Measurements from ENCODE around the gene C7orf57. TPM values are rescaled to one million over a fixed set of nuclear protein-coding genes. Genes with fewer than 3 reads are reported as not detected.

The C7orf57 gene
- total RNA-seq, 1 experiment from 2014 or later: 0.15 TPM

GRCh38 chr7:48101352-48101751 lies 66.0 kb downstream of the C7orf57 start:
- no peaks in the 10 kb centered on the region for H3K4me1 ChIP-seq (ENCODE audit: control insufficient read depth in 1 of 2, insufficient read depth in 2 of 2, low read length in 2 of 2)
- H3K4me2 ChIP-seq (ENCODE audit: low read length): no peak overlapping the region
- no peak overlapping the region for H3K4me3 ChIP-seq (replicated peaks in 1 of 2; ENCODE audit: low read depth in 1 of 2, low read length in 2 of 2)
- no peak overlapping the region for H3K27ac ChIP-seq (ENCODE audit: low read depth, low read length)
- TF ChIP-seq CEBPB (IDR thresholded peaks at IDR 0.05; ENCODE audit: low read depth): no peak
- TF ChIP-seq YY1 (IDR thresholded peaks at IDR 0.05; ENCODE audit: extremely low read depth, insufficient replicate concordance, low read depth, low read length): no peak
- TF ChIP-seq POLR2AphosphoS5 (IDR thresholded peaks at IDR 0.05; ENCODE audit: low read depth, low read length): no peak
- TF ChIP-seq JUND (IDR thresholded peaks at IDR 0.05): no peak
- no peak for TF ChIP-seq EGR1 (IDR thresholded peaks at IDR 0.05; ENCODE audit: low read depth)
- TF ChIP-seq MAX (IDR thresholded peaks at IDR 0.05): no peak
- no peak for TF ChIP-seq ATF3 (IDR thresholded peaks at IDR 0.05)
- TF ChIP-seq REST (IDR thresholded peaks at IDR 0.05; ENCODE audit: low read depth): no peak
- TF ChIP-seq CBX3 (IDR thresholded peaks at IDR 0.05; ENCODE audit: low read depth): no peak
- no peak for TF ChIP-seq ZBTB33 (IDR thresholded peaks at IDR 0.05; ENCODE audit: extremely low read depth, insufficient replicate concordance, low read length)
- TF ChIP-seq RAD21 (IDR thresholded peaks at IDR 0.05; ENCODE audit: low read depth): no peak
- no peak for TF ChIP-seq TCF7L2 (IDR thresholded peaks at IDR 0.05; ENCODE audit: borderline replicate concordance, extremely low read depth, insufficient read depth, insufficient read length)
- no peak for TF ChIP-seq EZH2phosphoT487 (IDR thresholded peaks at IDR 0.05; ENCODE audit: borderline replicate concordance)
- TF ChIP-seq CTCF (IDR thresholded peaks at IDR 0.05 in 2 of 3, conservative IDR thresholded peaks at IDR 0.05 in 1 of 3; ENCODE audit: borderline replicate concordance in 1 of 3, insufficient read depth in 1 of 3, low read depth in 2 of 3, low read length in 2 of 3): no peak
- no peak for TF ChIP-seq FOSL1 (IDR thresholded peaks at IDR 0.05; ENCODE audit: low read depth)
- TF ChIP-seq SIN3A (IDR thresholded peaks at IDR 0.05; ENCODE audit: low read depth): no peak
- intact Hi-C loops (cut with micrococcal nuclease): no loop called here
- H3K27me3 ChIP-seq (ENCODE audit: insufficient read depth, low read length): no peaks in the 10 kb centered on the region
- no peaks in the 10 kb centered on the region for H3K79me2 ChIP-seq (ENCODE audit: insufficient read depth, low read length)
- peaks cover 2 to 26% of the 10 kb centered on the region in 2 experiments; a peak in 1 of 4 replicates for H3K36me3 ChIP-seq (ENCODE audit: control insufficient read depth in 1 of 2, insufficient read depth in 2 of 2, low read length in 2 of 2)
- H3K9me3 ChIP-seq (ENCODE audit: control insufficient read depth in 1 of 2, insufficient read depth in 1 of 2, low read depth in 1 of 2, low read length in 2 of 2): no peaks in the 10 kb centered on the region
- no peaks in the 10 kb centered on the region for H4K20me1 ChIP-seq (ENCODE audit: insufficient read depth)
- H3K9me2 ChIP-seq (ENCODE audit: insufficient read depth): no peaks in the 10 kb centered on the region
- no peak overlapping the region for H3K9ac ChIP-seq (ENCODE audit: low read length)
- ChIA-PET CTCF (no interaction called here), RAD21 (ENCODE audit: low non-redundant PET in 1 of 2, low total read pairs in 2 of 2, uncharacterized antibody in 2 of 2, unreplicated experiment in 2 of 2) (no interaction called here), POLR2A (interaction anchor here (1.3 kb wide), 1 partner anchor 9 kb away, joined by 3 read pairs; no protein-coding TSS in a partner anchor)
- no TSS peak for BruUV-seq (replicated peaks)
- DNase-seq (ENCODE audit: low read depth, low spot score) (no peak), ATAC-seq (no peak)
- H2AFZ ChIP-seq (ENCODE audit: low read depth, low read length, poor library complexity, severe bottlenecking): no peak overlapping the region

Data from HCT116 (cell line).